GM12878 (cell line): Measurements from ENCODE around the gene PCDHGA2.
"Not testable (repeated sequence)": the region's sequence is repeated elsewhere in the genome, so short reads cannot be mapped to it uniquely, and the experiment has no call there.

Source experiments
- BRCA1 ChIP-seq: IDR thresholded peaks from 2 replicates; pipeline ENCODE4 v1.6.1; 2011; ENCODE audit warnings: low read depth, low read length, improper control_type of control experiment
- CHD2 ChIP-seq: IDR thresholded peaks from 2 replicates; pipeline ENCODE4 v1.6.1; 2011; ENCODE audit warnings: low read depth, low read length, improper control_type of control experiment, borderline replicate concordance
- CTCF ChIP-seq, 3 experiments: IDR thresholded peaks in 2 of 3; conservative IDR thresholded peaks in 1 of 3; 2 replicates each; pipeline ENCODE4 v1.5.1; 2011; ENCODE audit warnings: low read depth in 3 of 3, low read length in 3 of 3, mild to moderate bottlenecking in 3 of 3, control low read depth in 2 of 3, moderate library complexity in 2 of 3, inconsistent platforms in 1 of 3, mixed read lengths in 1 of 3; ENCODE audit not compliant: control insufficient read depth in 2 of 3, insufficient read depth in 1 of 3; ENCODE audit errors: extremely low read depth in 1 of 3
- EZH2 ChIP-seq: IDR thresholded peaks from 2 replicates; pipeline ENCODE4 v1.6.1; 2012; ENCODE audit warnings: low read depth, mild to moderate bottlenecking, control low read depth, inconsistent platforms, low read length, borderline replicate concordance; ENCODE audit not compliant: control insufficient read depth
- JUND ChIP-seq: IDR thresholded peaks from 2 replicates; pipeline ENCODE4 v1.6.1; 2012; ENCODE audit warnings: low read depth, mild to moderate bottlenecking, low read length, improper control_type of control experiment, moderate library complexity
- MAX ChIP-seq: IDR thresholded peaks from 2 replicates; pipeline ENCODE4 v1.6.1; 2012; ENCODE audit warnings: low read depth, low read length, improper control_type of control experiment
- PAX8 ChIP-seq: fragments of 450-650 bp; IDR thresholded peaks from 2 replicates; pipeline ENCODE4 v1.6.1; 2017; ENCODE audit warnings: mild to moderate bottlenecking, moderate library complexity
- POLR2A ChIP-seq: IDR thresholded peaks from 2 replicates; pipeline ENCODE4 v1.6.1; 2011; ENCODE audit warnings: low read depth, mild to moderate bottlenecking, low read length
- RAD51 ChIP-seq: fragments of 450-650 bp; IDR thresholded peaks from 2 replicates; pipeline ENCODE4 v1.6.1; 2016; ENCODE audit warnings: moderate library complexity, mild to moderate bottlenecking, inconsistent platforms
- RFX5 ChIP-seq: IDR thresholded peaks from 2 replicates; pipeline ENCODE4 v1.6.1; 2011; ENCODE audit warnings: low read depth, low read length, improper control_type of control experiment
- SIX5 ChIP-seq: IDR thresholded peaks from 2 replicates; pipeline ENCODE4 v1.6.1; 2011; ENCODE audit warnings: mild to moderate bottlenecking, low read depth, low read length, moderate library complexity; ENCODE audit not compliant: severe bottlenecking
- TAF1 ChIP-seq: IDR thresholded peaks from 2 replicates; pipeline ENCODE4 v1.6.1; 2011; ENCODE audit warnings: mild to moderate bottlenecking, low read depth, low read length, borderline replicate concordance

- not testable (repeated sequence) for TF ChIP-seq EZH2; CTCF (IDR thresholded peaks at IDR 0.05 in 2 of 3, conservative IDR thresholded peaks at IDR 0.05 in 1 of 3; ENCODE audit: control insufficient read depth in 2 of 3, extremely low read depth in 1 of 3, insufficient read depth in 1 of 3, low read depth in 3 of 3, low read length in 3 of 3); BRCA1; PAX8; TAF1; SIX5; RFX5; MAX; CHD2; JUND; RAD51; POLR2A
These were observed 7.5 kb downstream of the PCDHGA2 start for GRCh38 chr5:141346017-141346416.
